Type B pancreatic cell (in vitro differentiated cells): ENCODE data around the gene CEP350. TPM values are rescaled to one million over a fixed set of nuclear protein-coding genes. Genes with fewer than 3 reads are reported as not detected.

Experiments
- DNase-seq: peaks from one replicate; pipeline ENCODE4 v3.0.0; 2021; ENCODE audit warnings: mixed read lengths; ENCODE audit not compliant: unreplicated experiment; ENCODE audit errors: extremely low spot score
- H3K27ac Mint-ChIP-seq: 2 replicates; pipeline ENCODE4 v1.8.0; 2021; ENCODE audit warnings: mild to moderate bottlenecking, mixed read lengths
- H3K27me3 Mint-ChIP-seq: 2 replicates; pipeline ENCODE4 v1.8.0; 2021; ENCODE audit warnings: mixed read lengths
- H3K36me3 Mint-ChIP-seq: 2 replicates; pipeline ENCODE4 v1.8.0; 2021; ENCODE audit warnings: mixed read lengths
- H3K4me1 Mint-ChIP-seq: one replicate; pipeline ENCODE4 v1.8.0; 2021; ENCODE audit warnings: mixed read lengths; ENCODE audit not compliant: unreplicated experiment
- H3K4me3 Mint-ChIP-seq: 2 replicates; pipeline ENCODE4 v1.8.0; 2021; ENCODE audit warnings: mild to moderate bottlenecking, mixed read lengths
- H3K9me3 Mint-ChIP-seq: 2 replicates; pipeline ENCODE4 v1.8.0; 2021; ENCODE audit warnings: mixed read lengths
- total RNA-seq: library from RNA; stranded (reverse); gene quantifications from 2 replicates; pipeline ENCODE4 v1.2.1, GENCODE V29; 2021; ENCODE audit warnings: low replicate concordance
- TF ChIP-seq, protein P1 (sequence below): fragments of 200-600 bp; sonication (generic); conservative IDR thresholded peaks from 2 replicates; pipeline ENCODE4 v1.5.0; 2021; ENCODE audit warnings: antibody characterized with exemption, mild to moderate bottlenecking

The CEP350 gene
- total RNA-seq, 1 donor from 2014 or later: 41.5 TPM

DNA sequence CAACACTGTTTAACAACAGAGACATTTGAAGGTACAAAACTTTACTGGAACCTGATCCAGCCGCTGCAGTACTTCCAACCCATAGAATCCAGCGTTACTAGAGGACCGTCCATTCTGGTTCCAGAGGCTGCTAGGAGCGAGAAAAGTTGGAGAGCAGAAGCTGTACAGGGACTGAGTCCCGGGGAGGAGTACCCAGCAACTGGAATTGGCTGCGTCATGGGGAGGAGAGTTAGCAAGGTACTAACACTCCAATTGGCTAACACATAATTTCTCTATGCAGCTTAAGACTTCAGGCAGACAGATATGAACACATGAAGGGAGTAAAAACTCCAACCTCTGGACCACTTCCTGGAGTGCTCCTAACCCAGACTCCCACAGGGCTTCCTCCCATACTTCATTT is 198.0 kb downstream of the CEP350 start:
- Mint-ChIP-seq H3K36me3 (no peaks in the 10 kb centered on the region), H3K27me3 (peaks cover 47% of the 10 kb centered on the region), H3K4me3 (peak overlapping the region; percentile 92), H3K27ac (no peak overlapping the region), H3K4me1 (peaks cover 17% of the 10 kb centered on the region), H3K9me3 (no peaks in the 10 kb centered on the region)
- TF ChIP-seq, protein P1, sequence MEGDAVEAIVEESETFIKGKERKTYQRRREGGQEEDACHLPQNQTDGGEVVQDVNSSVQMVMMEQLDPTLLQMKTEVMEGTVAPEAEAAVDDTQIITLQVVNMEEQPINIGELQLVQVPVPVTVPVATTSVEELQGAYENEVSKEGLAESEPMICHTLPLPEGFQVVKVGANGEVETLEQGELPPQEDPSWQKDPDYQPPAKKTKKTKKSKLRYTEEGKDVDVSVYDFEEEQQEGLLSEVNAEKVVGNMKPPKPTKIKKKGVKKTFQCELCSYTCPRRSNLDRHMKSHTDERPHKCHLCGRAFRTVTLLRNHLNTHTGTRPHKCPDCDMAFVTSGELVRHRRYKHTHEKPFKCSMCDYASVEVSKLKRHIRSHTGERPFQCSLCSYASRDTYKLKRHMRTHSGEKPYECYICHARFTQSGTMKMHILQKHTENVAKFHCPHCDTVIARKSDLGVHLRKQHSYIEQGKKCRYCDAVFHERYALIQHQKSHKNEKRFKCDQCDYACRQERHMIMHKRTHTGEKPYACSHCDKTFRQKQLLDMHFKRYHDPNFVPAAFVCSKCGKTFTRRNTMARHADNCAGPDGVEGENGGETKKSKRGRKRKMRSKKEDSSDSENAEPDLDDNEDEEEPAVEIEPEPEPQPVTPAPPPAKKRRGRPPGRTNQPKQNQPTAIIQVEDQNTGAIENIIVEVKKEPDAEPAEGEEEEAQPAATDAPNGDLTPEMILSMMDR: no peak
- DNase-seq: no peak

DNA sequence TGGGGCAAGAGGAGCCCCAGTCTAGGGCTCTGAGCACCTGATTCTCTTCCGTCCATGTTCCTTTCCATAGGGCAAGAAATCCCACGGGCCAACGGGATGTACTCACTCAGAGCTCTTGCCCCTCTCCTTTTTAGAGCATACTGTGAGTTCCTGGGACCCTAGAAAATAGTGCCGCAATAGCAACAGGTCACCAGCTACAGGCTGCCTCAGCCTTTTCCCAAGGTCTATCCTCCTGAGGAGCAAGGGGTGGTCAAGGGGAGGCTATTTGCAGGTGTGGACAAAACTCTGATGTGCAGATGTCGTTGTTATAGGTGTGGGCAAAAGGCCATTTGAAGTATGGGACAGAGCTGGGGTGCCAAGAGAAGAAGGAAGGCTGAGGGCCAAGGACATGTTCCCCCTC is 198.4 kb downstream of the CEP350 start:
- peaks cover 2% of the 10 kb centered on the region for H3K36me3 Mint-ChIP-seq
- H3K27me3 Mint-ChIP-seq: peaks cover 47% of the 10 kb centered on the region
- TF ChIP-seq, protein P1: no peak
- no peak overlapping the region for H3K27ac Mint-ChIP-seq
- H3K4me3 Mint-ChIP-seq: peak overlapping the region; percentile 92
- H3K9me3 Mint-ChIP-seq: no peaks in the 10 kb centered on the region
- H3K4me1 Mint-ChIP-seq: peaks cover 20% of the 10 kb centered on the region
- no peak for DNase-seq

DNA sequence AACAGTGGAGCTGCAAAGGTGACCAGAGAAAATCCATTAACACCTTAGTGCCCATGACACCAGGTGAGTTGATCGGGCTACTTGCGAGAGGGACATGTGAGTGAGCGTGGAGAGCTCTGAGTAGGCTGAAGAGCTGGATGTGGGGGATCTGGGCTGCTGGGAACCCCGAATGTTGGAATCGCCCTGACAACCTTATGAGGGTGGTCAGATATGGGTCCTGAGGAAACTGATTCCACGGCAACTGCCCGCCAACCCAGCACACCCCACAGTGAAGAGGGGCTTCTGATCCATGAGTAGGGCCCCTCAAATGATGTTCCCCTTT is 199.4 kb downstream of the CEP350 start:
- H3K36me3 Mint-ChIP-seq: peaks cover 6% of the 10 kb centered on the region
- H3K9me3 Mint-ChIP-seq: no peaks in the 10 kb centered on the region
- DNase-seq: no peak
- peak overlapping the region; percentile 92 for H3K4me3 Mint-ChIP-seq
- H3K4me1 Mint-ChIP-seq: peaks cover 25% of the 10 kb centered on the region
- peaks cover 47% of the 10 kb centered on the region for H3K27me3 Mint-ChIP-seq
- TF ChIP-seq, protein P1: no peak
- peak overlapping the region; percentile 52 for H3K27ac Mint-ChIP-seq

DNA sequence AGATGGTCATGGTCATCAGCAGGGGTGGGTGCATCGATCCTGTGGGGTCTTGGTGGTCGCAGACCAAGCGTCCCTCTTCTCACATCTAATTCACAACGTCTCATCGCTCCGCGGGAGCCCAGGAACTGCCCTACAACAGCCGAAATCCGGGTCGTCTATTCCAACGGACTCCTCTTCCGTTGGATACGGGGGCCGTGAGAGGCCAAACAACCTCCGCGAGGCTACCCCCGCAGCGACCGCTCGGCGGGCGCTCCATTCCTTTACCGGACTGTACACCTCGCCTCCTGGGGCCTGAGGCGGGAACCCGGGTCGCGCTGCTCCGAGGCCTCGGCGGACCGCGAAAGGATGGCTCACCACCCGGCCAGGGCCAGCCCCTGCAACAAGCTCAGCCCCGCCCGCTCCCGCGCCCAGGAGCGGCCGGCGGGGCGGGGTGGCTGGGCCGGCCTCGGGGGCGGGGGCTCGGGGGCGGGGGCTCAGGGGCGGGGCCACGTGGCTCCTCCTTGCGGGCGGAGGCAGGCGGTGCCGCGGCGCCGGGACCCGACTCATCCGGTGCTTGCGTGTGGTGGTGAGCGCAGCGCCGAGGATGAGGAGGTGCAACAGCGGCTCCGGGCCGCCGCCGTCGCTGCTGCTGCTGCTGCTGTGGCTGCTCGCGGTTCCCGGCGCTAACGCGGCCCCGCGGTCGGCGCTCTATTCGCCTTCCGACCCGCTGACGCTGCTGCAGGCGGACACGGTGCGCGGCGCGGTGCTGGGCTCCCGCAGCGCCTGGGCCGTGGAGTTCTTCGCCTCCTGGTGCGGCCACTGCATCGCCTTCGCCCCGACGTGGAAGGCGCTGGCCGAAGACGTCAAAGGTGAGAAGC is 199.9 kb downstream of the CEP350 start, which contains the start of gene QSOX1:
Gene QSOX1 (plus strand): TSS at position 545 of the 857 bp plus-strand sequence. CDS start 39 bp downstream, at position 584.
- peaks cover 25% of the 10 kb centered on the region for H3K4me1 Mint-ChIP-seq
- peaks cover 47% of the 10 kb centered on the region for H3K27me3 Mint-ChIP-seq
- peak within 1 kb of the TSS; percentile 97 for H3K4me3 Mint-ChIP-seq
- no peaks in the 10 kb centered on the region for H3K9me3 Mint-ChIP-seq
- H3K27ac Mint-ChIP-seq: peak within 1 kb of the TSS; percentile 87
- peak; percentile 88 for DNase-seq
- peaks cover 6% of the 10 kb centered on the region for H3K36me3 Mint-ChIP-seq
- TF ChIP-seq, protein P1: peak; percentile 50

DNA sequence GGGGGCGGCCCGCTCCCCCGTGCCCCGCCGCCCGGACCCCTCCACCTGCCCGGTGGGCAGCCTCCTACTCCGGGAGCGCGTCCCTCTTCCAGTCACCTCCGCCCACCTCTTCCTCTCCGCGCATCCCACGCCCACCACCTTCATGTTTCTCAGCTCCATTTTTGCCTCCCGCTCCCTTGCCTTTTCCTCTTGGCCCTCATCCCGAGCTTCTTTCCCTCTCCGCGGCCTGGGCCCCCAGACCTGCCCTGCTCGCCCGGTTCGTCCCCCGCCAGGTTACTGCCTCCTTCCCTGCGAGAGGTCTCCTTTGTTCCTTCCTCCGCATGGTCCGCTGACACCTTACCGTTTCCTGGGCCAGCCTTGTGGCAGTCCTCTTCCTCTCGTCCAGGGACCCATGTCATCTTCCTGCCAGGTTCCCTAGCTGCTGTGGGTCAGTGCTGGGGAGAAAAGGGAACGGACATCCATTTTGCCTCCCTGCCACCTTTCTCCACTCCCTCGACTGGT is 200.6 kb downstream of the CEP350 start:
- DNase-seq: no peak
- H3K4me1 Mint-ChIP-seq: peaks cover 25% of the 10 kb centered on the region
- TF ChIP-seq, protein P1: no peak
- peak overlapping the region; percentile 97 for H3K4me3 Mint-ChIP-seq
- no peaks in the 10 kb centered on the region for H3K9me3 Mint-ChIP-seq
- H3K36me3 Mint-ChIP-seq: peaks cover 6% of the 10 kb centered on the region
- H3K27me3 Mint-ChIP-seq: peaks cover 41% of the 10 kb centered on the region
- peak overlapping the region; percentile 87 for H3K27ac Mint-ChIP-seq
